ENCODE data around the gene CLEC3B.
"Not testable (repeated sequence)": the region's sequence is repeated elsewhere in the genome, so short reads cannot be mapped to it uniquely, and the experiment has no call there.

CLEC3B gene

DNA sequence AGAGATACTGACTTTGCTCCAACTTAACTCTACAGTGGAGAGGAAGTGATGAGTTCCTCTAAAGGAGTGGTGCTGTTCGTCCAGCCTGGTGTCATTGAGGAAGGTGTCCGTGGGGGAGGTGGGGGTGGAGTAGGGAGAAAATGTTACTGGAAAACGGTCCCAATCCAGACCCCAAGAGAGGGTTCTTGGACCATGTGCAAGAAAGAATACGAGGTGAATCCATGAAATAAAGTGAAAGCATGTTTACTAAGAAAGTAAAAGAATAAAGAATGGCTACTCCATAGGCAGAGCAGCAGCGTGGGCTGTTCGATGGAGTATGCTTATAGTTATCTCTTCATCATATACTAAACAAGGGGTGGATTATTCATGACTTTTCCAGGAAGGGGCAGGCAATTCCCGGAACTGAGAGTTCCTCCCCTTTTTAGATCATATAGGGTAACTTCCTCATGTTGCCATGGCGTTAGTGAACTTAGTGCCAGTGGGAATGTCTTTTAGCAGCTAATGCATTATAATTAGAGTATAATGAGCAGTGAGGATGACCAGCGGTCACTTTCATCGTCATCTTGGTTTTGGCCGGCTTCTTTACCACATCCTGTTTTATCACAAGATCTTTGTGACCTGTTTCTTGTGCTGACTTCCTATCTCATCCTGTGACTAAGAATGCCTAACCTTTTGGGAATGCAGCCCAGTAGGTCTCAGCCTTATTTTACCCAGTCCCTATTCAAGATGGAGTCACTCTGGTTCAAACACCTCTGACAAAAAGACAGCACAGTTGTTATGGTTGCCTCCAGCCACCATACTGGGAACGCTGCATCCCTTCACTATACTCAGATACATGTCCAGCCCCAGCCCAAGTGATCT lies 38.6 kb downstream of the CLEC3B start:
- Histone ChIP-seq H3K9ac (ENCODE audit: low read length) (no peak overlapping the region), H3K4me1 (ENCODE audit: control insufficient read depth, insufficient read depth, low read length) (no peaks in the 10 kb centered on the region), H3K27me3 (ENCODE audit: control insufficient read depth, insufficient read depth, low read length) (no peaks in the 10 kb centered on the region), H3K27ac (ENCODE audit: low read depth, low read length) (no peak overlapping the region), H3K4me3 (ENCODE audit: low read length) (no peak overlapping the region), H3K36me3 (ENCODE audit: control insufficient read depth, insufficient read depth, low read length) (no peaks in the 10 kb centered on the region)

GRCh38 chr3:45065373-45065720 lies 39.2 kb downstream of the CLEC3B start:
- Histone ChIP-seq H3K4me1 (ENCODE audit: control insufficient read depth, insufficient read depth, low read length) (no peaks in the 10 kb centered on the region), H3K36me3 (ENCODE audit: control insufficient read depth, insufficient read depth, low read length) (no peaks in the 10 kb centered on the region), H3K27ac (ENCODE audit: low read depth, low read length) (no peak overlapping the region), H3K9ac (ENCODE audit: low read length) (no peak overlapping the region), H3K27me3 (ENCODE audit: control insufficient read depth, insufficient read depth, low read length) (no peaks in the 10 kb centered on the region), H3K4me3 (ENCODE audit: low read length) (no peak overlapping the region)

GRCh38 chr3:45066109-45066801 lies 40.2 kb downstream of the CLEC3B start:
- Histone ChIP-seq H3K4me3 (ENCODE audit: low read length) (no peak overlapping the region), H3K27ac (ENCODE audit: low read depth, low read length) (no peak overlapping the region), H3K27me3 (ENCODE audit: control insufficient read depth, insufficient read depth, low read length) (no peaks in the 10 kb centered on the region), H3K9ac (ENCODE audit: low read length) (no peak overlapping the region), H3K36me3 (ENCODE audit: control insufficient read depth, insufficient read depth, low read length) (no peaks in the 10 kb centered on the region), H3K4me1 (ENCODE audit: control insufficient read depth, insufficient read depth, low read length) (no peaks in the 10 kb centered on the region)

- Histone ChIP-seq H3K27ac (ENCODE audit: low read depth, low read length) (no peak overlapping the region), H3K9ac (ENCODE audit: low read length) (no peak overlapping the region), H3K4me1 (ENCODE audit: control insufficient read depth, insufficient read depth, low read length) (no peaks in the 10 kb centered on the region), H3K27me3 (ENCODE audit: control insufficient read depth, insufficient read depth, low read length) (no peaks in the 10 kb centered on the region), H3K4me3 (ENCODE audit: low read length) (no peak overlapping the region), H3K36me3 (ENCODE audit: control insufficient read depth, insufficient read depth, low read length) (no peaks in the 10 kb centered on the region)
Observed at GRCh38 chr3:45067486-45067885, 41.4 kb downstream of the CLEC3B start.

DNA sequence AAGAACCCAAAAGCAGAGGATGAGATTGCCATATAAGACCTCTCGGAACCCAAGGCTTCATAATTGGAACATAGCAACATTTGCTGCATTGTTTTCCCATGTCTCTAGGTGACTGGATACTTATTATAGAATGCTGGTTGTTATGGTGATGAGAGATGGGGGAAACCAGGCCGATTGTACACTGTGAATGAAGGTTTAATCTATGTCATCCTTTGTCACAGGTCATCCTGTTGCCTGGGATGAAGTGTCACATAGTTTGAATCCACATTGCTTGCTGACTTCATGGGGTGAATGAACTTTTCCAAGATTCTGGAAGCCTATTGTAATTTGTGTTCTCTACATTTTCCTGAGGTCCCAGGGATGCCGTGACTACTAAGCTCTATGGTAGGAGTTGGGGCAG lies 41.8 kb downstream of the CLEC3B start:
- Histone ChIP-seq H3K27ac (ENCODE audit: low read depth, low read length) (no peak overlapping the region), H3K4me3 (ENCODE audit: low read length) (no peak overlapping the region), H3K36me3 (ENCODE audit: control insufficient read depth, insufficient read depth, low read length) (no peaks in the 10 kb centered on the region), H3K9ac (ENCODE audit: low read length) (no peak overlapping the region), H3K27me3 (ENCODE audit: control insufficient read depth, insufficient read depth, low read length) (no peaks in the 10 kb centered on the region), H3K4me1 (ENCODE audit: control insufficient read depth, insufficient read depth, low read length) (no peaks in the 10 kb centered on the region)

DNA sequence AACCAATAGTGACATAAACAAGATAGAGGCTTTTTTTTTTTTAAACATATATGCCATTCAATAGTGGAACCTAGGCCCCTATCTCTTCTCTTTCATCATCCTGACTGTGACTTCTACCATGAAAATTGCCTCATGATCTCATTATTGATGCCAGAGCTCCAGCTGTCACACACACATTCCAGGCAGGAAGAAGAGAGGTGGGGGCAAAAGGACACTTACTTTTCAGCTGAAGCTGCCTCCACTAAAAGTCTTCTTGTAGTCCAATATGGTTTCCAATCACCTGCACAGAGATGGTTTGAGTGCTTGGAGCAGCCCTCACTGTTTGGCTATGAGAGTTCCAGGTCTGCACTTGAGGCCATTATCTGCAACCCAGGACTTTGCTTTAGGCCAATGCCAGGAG lies 45.0 kb downstream of the CLEC3B start:
- H3K4me1 ChIP-seq (ENCODE audit: control insufficient read depth, insufficient read depth, low read length), result no peaks in the 10 kb centered on the region
- no peak overlapping the region for H3K27ac ChIP-seq (ENCODE audit: low read depth, low read length)
- H3K9ac ChIP-seq (ENCODE audit: low read length), result no peak overlapping the region
- H3K27me3 ChIP-seq (ENCODE audit: control insufficient read depth, insufficient read depth, low read length), result no peaks in the 10 kb centered on the region
- H3K4me3 ChIP-seq (ENCODE audit: low read length), result no peak overlapping the region
- H3K36me3 ChIP-seq (ENCODE audit: control insufficient read depth, insufficient read depth, low read length), result no peaks in the 10 kb centered on the region

DNA sequence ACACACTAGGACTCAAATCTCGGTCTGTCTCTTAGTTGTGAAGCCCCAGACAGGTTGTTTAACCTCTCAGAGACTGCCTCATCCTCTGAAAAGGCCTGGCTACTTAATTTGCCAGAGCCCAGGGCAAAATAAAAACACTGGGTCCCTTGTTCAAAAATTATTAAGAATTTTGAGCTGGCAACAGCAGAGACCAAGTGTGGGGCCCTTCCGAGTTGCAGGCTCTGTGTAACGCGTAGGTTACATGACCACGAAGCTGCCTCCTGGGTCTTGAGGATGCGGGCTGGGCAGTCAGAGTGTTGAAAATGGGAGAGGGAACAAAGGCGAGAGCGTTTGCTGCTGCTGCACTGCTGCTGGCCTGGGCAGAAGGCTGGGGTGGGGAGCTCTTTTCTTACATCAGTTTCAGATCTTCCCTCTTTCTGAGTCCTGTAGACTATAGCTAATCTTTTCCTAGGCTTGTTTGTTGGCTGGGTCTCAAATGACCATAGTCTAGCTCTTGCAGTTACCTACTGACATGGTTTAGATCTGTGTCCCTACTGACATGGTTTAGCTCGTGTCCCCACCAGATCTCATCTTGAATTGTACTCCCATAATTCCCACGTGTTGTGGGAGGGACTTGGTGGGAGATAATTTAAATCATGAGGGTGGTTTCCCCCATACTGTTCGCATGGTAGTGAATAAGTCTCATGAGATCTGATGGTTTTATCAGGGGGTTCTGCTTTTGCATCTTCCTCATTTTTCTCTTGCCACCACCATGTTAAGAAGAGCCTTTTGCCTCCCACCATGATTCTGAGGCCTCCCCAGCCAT lies 49.9 kb downstream of the CLEC3B start:
- Histone ChIP-seq H3K4me1 (ENCODE audit: control insufficient read depth, insufficient read depth, low read length) (no peaks in the 10 kb centered on the region), H3K27ac (ENCODE audit: low read depth, low read length) (no peak overlapping the region), H3K27me3 (ENCODE audit: control insufficient read depth, insufficient read depth, low read length) (no peaks in the 10 kb centered on the region), H3K9ac (ENCODE audit: low read length) (no peak overlapping the region), H3K4me3 (ENCODE audit: low read length) (no peak overlapping the region), H3K36me3 (ENCODE audit: control insufficient read depth, insufficient read depth, low read length) (no peaks in the 10 kb centered on the region)

GRCh38 chr3:45078256-45078655 lies 52.2 kb downstream of the CLEC3B start:
- H3K27ac ChIP-seq (ENCODE audit: low read depth, low read length); H3K4me3 ChIP-seq (ENCODE audit: low read length); H3K27me3 ChIP-seq (ENCODE audit: control insufficient read depth, insufficient read depth, low read length); H3K36me3 ChIP-seq (ENCODE audit: control insufficient read depth, insufficient read depth, low read length); H3K9ac ChIP-seq (ENCODE audit: low read length); H3K4me1 ChIP-seq (ENCODE audit: control insufficient read depth, insufficient read depth, low read length): not testable (repeated sequence)

DNA sequence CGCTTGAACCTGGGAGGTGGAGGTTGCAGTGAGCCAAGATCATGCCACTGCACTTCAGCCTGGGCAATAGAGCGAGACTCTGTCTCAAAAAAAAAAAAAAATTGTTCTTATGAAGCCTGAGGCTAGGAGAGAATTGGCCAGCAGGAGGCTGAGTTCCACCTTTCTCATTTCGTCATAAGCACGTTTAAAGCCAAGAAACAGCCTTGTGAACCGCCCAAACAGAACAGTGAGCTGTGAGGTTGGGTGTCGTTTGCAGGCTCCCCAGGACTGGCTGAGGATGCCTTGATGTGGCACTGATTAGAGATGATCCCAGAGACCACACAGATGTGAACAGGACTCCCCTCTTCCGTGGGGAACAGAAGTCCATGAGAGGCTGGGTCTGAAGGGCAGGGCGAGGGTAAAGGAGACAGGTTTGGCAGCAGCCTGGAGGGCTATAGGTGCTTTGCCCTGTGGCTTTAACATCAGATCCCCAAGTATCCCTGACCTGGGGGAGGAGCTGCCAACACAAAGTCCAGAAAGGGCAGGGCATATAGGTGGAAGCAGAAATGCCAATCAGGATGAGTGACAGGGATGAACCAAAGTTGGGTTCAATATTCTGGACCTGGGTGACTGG lies 52.9 kb downstream of the CLEC3B start:
- no peaks in the 10 kb centered on the region for H3K27me3 ChIP-seq (ENCODE audit: control insufficient read depth, insufficient read depth, low read length)
- H3K4me3 ChIP-seq (ENCODE audit: low read length), result no peak overlapping the region
- no peak overlapping the region for H3K9ac ChIP-seq (ENCODE audit: low read length)
- peaks cover 1% of the 10 kb centered on the region for H3K36me3 ChIP-seq (ENCODE audit: control insufficient read depth, insufficient read depth, low read length)
- no peak overlapping the region for H3K27ac ChIP-seq (ENCODE audit: low read depth, low read length)
- H3K4me1 ChIP-seq (ENCODE audit: control insufficient read depth, insufficient read depth, low read length), result no peaks in the 10 kb centered on the region

DNA sequence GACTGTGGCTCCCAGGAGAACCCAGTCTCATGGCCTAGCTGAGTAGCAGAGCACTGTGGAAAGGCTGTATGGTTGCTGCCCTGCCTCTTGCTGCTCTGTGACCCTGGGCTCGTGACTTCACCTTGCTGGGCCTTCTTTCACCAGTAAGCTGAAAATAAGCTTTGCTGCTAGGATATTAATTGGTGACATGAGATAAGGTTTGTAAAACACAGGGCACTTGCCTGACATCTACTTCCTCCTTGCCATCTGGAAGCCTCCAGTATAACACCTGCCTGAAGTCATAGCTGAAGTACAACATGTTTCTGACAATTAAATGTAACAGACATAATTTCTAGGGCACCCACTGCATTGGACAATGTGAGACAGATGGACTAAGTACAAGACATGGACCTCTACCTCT lies 53.6 kb downstream of the CLEC3B start:
- peaks cover 3% of the 10 kb centered on the region for H3K36me3 ChIP-seq (ENCODE audit: control insufficient read depth, insufficient read depth, low read length)

DNA sequence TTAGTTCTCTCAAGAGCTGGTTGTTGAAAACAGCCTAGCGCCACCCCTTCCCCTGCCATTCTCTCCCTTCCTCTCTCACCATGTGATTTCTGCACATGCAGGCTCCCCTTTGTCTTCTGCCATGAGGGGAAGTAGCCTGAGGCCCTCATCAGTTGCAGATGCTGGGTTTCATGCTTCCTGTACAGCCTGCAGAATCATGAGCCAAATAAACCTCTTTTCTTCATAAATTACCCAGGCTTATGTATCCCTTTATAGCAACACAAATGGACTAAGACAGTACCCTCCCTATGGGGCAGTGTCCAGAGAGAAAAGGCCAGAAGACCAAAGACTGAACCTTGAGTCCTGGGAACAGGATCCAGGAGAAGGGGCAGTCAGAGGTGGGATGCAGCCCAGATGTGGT lies 54.7 kb downstream of the CLEC3B start:
- no peak overlapping the region for H3K27ac ChIP-seq (ENCODE audit: low read depth, low read length)
- H3K36me3 ChIP-seq (ENCODE audit: control insufficient read depth, insufficient read depth, low read length), result peaks cover 3% of the 10 kb centered on the region
- H3K27me3 ChIP-seq (ENCODE audit: control insufficient read depth, insufficient read depth, low read length), result no peaks in the 10 kb centered on the region
- H3K9ac ChIP-seq (ENCODE audit: low read length), result no peak overlapping the region
- H3K4me1 ChIP-seq (ENCODE audit: control insufficient read depth, insufficient read depth, low read length), result peaks cover 9% of the 10 kb centered on the region
- no peak overlapping the region for H3K4me3 ChIP-seq (ENCODE audit: low read length)

More for the DNA sequence above, 53.6 kb downstream of the CLEC3B start:
- Histone ChIP-seq H3K4me3 (ENCODE audit: low read length) (no peak overlapping the region), H3K9ac (ENCODE audit: low read length) (no peak overlapping the region), H3K27ac (ENCODE audit: low read depth, low read length) (no peak overlapping the region), H3K4me1 (ENCODE audit: control insufficient read depth, insufficient read depth, low read length) (peaks cover under 1% of the 10 kb centered on the region), H3K27me3 (ENCODE audit: control insufficient read depth, insufficient read depth, low read length) (no peaks in the 10 kb centered on the region)

- H3K36me3 ChIP-seq (ENCODE audit: control insufficient read depth, insufficient read depth, low read length), result peaks cover 3% of the 10 kb centered on the region
- H3K4me1 ChIP-seq (ENCODE audit: control insufficient read depth, insufficient read depth, low read length), result peaks cover 10% of the 10 kb centered on the region
- no peak overlapping the region for H3K4me3 ChIP-seq (ENCODE audit: low read length)
- H3K9ac ChIP-seq (ENCODE audit: low read length), result no peak overlapping the region
- no peaks in the 10 kb centered on the region for H3K27me3 ChIP-seq (ENCODE audit: control insufficient read depth, insufficient read depth, low read length)
- H3K27ac ChIP-seq (ENCODE audit: low read depth, low read length), result no peak overlapping the region
Observed at GRCh38 chr3:45081506-45082141, 55.5 kb downstream of the CLEC3B start.
